Limb (tissue), 2 donors: ENCODE measurements around the gene MBD3.
"Not testable (repeated sequence)": the region's sequence is repeated elsewhere in the genome, so short reads cannot be mapped to it uniquely, and the experiment has no call there.

Experiments
- DNase-seq, 2 donors: peaks; one replicate each; pipeline ENCODE4 v3.0.0-alpha.2; 2016; ENCODE audit errors: extremely low spot score in 2 of 2

MBD3 gene, protein sequence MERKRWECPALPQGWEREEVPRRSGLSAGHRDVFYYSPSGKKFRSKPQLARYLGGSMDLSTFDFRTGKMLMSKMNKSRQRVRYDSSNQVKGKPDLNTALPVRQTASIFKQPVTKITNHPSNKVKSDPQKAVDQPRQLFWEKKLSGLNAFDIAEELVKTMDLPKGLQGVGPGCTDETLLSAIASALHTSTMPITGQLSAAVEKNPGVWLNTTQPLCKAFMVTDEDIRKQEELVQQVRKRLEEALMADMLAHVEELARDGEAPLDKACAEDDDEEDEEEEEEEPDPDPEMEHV

DNA sequence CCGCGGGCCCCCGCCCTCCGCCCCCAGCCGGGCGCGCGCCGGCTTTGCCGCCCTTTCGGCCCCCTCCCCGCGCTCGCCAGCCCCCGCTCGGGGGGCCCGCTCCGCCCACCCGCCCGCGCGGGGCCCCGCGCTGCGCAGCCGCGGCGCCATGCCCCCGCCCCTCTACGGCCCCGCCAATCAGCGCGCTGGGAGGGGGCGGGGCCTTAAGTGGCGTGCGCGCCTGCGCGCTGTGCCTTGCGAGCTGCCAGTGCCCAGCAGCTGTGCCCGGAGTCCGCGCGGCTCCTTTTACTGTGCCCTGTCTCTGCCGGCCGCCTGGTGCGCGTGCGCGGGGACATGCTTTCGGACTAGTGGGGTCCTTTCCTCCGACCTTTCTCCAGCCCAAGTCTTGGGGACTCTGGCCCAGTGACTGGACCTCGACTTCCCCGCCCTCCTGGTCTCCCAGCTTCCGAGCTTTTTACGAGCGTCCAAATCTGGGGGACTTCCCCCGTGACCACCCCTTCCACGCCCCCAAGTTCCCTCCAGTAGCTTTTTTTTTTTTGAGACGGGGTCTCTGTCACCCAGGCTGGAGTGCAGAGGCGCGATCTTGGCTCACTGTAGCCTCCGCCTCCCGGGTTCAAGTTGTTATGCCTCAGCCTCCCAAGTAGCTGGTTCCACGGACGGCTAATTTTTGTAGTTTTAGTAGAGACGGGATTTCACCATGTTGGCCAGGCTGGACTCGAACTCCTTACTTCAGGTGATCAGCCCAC, at the start of gene MBD3:
TSS of gene MBD3 (minus strand) at position 111 of the 746 bp plus-strand sequence. CDS start 234 bp downstream, outside the sequence.
- DNase-seq: peak; percentile 93 to 95

DNA sequence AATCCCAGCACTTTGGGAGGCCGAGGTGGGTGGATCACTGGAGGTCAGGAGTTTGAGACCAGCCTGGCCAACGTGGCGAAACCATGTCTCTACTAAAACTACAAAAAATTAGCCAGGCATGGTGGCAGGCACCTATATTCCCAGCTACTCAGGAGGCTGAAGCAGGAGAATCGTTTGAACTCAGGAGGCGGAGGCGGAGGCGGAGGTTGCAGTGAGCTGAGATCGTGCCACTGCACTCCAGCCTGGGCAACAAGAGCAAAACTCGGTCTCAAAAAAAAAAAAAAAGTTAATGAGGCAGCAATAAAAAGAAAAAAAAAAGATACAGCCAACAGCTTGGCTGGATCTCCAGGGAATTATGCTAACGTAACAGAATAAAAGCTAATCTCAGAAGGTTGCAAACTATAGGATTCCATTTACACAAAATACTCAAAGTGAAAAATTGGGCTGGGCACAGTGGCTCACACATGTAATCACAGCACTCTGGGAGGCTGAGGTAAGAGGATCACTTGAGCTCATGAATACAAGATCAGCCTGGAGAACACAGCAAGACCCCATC, 48.3 kb upstream of the MBD3 start:
- not testable (repeated sequence) for DNase-seq

DNA sequence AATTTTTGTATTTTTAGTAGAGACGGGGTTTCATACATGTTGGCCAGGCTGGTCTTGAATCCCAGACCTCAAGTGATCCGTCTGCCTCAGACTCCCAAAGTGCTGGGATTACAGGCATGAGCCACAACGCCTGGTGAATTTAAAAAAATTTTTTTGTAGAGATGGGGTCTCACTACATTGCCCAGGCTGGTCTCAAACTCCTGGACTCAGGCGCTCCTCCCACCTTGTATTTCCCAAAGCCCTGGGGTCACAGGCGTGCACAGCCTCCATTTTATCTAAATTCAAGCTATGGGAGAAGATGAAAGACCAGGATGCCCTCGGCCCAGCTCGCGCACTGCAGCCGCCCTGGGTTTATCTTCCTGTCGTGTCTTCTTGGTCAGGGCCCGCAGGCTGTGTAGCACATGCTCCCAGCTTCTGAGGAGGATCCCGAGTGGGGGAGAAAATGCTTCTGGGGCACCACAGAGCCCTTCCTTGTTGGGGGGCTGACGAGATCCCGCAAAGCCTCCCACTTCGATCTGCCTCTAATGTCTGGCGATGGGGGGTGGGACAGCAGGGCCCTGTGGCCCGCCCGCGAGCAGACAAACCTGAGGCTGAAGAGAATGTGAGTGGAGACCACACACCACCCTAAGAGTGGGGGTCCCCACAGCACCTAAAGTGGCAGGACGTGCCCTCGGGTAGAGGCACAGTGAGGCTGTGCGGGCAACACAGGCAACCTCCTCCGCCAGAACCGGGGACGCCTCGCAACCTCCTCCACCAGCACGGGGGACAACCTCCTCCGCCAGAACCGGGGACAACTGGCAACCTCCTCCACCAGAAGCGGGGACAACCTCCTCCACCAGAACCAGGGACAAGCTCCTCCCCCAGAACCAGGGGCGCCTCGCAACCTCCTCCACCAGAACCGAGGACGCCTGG, 43.9 kb upstream of the MBD3 start:
- DNase-seq: no peak

DNA sequence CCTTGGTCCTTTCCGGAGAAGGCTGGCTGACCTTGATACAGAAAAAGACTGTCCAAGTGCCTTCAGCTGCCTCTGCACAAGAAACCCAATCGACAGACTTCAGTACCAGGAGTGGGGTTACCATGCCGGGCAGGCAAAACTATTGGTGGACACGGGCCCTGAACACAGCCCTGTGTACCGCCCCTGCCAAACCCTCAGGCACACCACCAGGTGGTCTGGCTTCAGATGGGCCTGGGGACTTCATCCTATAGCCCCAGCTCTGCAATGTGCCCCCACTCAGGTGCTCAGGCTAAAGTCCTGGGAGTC, 42.2 kb upstream of the MBD3 start:
- DNase-seq: no peak

DNA sequence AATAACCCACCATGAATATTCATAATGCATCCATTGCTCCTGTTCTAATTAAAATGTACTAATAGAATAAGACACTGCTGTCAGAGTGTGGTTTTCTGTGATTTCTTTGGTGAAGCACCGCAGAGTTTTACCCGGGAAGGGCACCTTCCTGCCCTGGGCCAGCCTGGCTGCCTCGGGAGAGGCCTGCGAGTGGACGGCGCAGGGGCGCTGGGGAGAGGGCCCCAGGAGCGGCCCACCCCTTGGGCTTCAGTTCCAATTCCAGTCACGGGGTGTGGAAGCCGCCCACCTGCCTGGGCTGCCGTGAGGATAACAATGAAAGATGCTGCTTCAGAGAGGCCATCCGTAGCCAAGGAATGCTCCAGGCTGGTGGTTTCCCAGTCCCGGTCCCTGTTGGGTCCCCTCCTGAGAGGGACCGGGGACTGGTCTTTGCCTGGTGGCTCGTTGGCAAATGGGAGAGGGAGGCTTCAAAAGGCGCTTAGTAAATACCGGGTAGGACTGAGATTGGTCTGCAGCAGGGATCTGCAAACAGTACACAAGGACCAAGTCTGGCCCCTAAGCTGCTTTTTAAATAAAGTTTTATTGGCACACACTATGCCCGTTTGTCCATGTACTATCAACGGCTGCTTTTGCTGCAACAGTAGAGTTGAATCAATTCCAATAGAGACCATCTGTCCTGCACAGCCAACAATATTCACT, 41.7 kb upstream of the MBD3 start:
- no peak for DNase-seq

DNA sequence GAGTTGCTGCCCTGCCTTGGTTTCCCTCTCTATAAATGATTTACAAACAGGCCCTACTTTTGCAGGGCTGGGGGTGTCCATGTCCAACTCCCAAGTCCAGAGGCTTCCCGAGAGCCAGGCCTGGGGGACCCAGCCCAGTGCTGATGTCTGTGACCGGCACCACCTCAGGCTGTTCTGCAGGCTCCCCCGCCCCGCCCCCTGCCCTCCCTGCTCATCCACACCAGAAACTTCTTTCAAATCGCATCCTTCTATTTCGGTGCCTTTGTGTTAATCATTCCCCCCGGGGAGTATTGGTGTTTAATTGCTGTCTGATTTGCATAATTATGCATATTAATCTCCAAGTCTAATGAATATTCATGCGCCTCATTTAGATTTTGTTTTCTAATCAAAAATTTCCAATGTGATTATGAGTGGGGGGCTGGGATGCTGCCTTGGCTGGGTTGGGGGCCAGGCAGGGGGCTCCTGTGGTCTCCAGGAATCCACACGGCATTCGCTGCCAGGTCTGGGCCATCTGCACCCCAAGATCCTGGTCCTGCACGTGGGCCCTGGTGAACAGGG, 40.7 kb upstream of the MBD3 start:
- DNase-seq: no peak

DNA sequence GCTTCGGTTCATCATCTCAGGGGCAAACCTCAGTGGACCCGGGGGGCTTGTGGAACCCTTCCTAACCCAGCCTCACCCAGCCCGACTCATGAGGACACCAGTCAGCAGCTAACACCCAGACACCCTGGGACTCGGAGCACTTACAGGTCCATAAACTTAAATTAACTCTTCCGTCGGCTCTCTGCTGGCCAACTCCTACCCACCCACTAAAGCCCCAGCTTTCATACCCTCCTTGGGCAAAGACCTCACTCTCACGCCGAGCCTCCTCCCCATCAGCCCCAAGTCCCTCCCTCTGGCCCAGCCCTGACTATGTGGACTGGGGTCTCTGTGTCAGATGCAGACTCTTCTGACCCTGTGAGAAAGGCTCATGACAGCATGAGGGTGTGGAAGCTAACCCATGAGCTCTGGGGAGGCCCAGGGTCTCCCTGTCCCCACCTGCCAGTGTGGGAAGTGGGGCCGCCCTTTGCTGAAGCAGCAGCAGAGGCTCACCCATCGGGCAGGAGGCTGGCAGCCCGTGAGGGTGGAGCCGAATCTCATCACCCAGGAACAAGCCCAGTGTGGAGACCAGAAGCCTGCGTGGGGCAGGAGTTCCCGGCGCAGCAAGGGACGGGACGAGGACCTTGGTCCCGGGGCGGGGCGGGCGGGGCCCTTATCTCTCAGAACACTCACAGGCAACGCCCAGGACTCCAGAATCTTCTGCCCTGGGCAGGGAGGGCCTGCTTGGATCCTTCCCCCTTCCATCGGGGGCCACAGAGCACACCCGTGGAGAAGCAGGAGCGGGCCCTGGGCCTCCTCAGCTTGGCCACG, 40.0 kb upstream of the MBD3 start:
- DNase-seq: no peak

DNA sequence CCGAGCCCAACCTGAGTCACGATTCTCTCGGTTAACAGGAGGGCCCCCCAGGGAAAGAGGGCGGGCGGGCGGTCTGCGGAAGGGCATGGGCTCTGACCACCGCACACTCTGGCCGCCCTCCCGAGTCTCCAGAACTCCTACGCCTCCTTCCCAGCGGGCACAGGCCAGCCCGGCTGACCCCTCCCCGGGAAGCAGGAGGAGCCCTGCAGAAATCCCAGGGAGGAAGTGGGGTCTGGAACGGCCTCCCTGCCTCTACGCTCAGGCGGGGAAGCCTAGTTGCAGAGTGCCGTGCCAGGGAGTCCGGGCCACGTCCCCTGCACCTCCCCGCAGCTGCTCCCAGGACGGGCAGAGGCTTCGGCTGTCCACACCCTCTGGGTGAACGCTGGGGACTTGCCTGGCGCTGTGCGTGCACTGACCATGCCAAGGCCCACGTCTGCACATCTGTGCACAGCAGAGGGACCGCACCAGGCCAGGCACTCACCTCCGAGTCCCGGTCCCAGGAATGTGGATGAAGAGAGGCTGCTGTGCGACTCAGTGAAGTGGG, 39.0 kb upstream of the MBD3 start:
- DNase-seq: no peak

DNA sequence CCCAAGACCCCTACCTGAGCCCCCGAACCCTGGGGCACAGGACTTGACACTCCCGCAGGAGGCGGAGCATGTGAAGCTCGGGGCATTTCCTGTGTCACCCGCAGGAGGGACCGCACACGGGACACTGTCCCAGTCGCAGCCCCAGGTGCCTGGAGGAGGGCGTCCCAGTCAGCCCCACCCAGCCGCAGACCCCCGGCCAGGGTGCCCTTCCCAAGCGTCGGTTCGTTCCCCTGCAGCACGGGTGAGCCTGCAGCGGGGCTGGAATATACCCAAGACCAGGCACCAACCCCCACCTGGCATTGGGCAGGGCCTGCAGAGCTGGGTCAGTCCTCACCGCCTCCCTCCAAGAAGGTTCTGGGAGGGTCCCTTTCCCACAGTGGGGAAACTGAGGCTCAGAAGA, 38.1 kb upstream of the MBD3 start:
- no peak for DNase-seq

DNA sequence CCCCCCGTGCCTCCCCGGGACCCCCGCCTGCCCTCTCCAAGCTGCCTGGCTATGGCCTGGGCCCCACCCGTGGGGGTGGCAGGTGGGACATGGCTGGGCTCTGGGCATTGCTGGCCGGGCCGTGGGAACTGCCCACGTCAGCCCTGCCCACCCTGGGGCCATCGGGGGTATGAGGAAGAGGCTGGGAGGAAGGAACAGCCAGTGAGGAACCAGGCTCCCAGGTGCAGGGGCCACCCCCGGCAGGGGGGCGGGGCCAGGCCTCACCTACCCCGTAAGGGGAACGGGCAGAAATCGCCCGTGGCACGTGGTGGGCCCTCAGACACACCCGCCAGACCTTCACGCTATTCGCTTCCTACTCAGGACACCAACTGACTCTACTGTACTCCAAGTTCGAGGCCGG, 37.3 kb upstream of the MBD3 start:
- DNase-seq: no peak

DNA sequence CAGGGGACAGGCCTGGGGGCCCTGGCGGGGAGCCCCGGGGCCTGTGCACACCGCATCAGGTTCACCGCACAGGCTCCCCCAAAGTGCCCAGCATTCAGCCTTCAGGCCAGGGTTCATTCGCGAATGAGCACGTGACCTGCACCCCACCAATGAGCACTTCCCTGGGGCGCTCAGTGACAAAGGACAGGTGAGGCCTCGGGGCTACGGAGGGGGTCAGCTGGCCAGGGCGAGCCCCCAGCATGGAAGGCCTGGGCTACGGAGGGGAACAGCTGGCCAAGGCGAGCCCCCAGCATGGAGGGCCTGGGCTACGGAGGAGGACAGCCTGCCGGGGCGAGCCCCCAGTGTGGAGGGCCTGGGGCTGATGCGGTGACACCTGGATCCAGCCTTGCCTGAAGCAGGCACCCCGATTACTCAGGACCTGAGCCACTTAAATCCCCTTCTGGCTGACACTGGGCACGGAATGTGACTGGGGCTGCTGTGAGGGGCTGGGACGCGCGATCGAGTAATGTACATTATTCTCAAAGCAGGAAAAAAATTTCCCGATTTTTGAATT, 36.7 kb upstream of the MBD3 start:
- DNase-seq: no peak

DNA sequence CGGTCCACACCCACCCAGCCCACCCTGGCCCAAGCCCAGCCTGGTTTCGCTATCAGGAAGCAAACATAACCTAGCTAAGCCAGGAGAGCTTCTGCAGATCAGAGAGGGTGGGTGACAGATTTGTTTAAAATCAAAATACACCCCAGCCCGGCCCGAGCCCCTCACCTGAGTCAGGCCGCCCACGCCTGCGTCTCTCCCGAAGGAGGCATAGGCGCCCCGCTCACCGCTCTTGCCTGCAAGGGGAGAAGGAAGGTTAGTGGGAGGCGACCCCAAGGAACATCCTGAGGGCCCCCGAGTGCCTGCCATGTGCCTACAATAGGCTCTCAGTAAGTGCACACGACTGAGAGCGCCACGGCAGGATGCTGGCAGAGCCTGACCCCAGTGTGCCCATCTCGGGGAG, 34.5 kb upstream of the MBD3 start:
- no peak for DNase-seq

DNA sequence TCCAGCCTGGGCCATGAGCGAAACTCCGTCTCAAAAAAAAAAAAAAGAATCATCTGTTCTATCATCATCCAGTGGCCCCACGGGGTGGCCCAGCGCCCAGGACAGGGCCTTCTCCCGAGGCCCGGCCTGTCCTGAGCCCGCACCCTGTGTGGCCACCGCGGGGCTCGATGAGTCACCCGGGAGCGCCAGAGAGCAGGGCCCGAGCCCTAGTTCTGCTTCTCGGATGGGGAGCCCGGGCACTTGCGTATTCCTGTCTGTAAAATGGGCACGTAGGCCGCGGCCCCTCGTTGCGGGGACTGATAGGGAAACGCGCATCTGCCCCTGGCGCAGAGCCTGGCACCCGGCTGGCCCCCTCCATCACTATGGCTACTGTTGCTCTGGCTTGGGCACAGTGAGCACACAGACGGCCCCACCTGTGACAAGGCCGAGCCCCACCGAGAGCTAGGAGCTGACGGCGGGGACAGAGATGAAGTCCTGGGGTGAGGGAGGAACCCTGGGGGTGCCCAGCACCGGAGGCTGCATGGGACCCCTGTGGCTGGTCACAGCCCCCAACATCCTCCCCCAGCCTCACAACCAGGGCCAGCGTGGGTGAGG, 33.8 kb upstream of the MBD3 start:
- no peak for DNase-seq

DNA sequence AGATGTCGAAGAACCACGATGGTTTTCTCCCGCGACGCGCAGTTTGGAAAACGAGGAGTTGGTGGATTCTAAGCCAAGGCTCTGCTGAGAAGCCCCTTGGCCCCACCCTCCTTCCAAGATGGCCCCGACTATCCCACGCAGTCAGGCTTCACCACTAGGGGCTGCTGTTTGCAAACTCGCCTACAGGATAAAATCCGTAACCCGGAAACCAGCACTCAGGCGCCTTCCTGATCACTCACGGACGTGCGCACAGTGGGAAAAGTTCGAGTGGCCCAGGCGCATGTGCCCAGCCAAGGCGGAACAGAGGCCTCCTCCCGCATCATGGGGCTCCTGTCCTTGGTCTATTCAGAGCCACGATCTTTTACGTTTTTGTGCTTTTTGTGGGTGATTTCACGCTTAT, 31.8 kb upstream of the MBD3 start:
- DNase-seq: peak; percentile 6 to 67

DNA sequence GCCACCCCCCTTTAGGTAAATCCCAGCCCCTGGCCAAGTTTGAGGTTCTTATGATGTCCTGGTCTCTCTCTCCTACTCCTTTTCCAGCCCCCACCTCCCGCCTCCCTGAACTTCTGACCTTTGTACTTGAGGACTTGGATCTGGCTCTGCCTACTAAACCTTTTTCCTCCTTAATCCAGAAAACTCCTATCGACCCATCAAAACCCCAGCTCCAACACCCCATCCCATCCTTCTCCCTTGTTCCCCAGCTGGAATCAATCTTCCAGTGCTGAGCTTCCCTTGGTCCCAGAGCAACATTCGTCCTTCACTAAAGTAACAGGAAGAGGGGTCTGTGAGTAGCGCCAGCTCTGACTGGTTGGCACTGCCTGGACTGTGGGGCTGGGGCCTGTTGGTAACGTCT, 29.9 kb upstream of the MBD3 start:
- no peak for DNase-seq

DNA sequence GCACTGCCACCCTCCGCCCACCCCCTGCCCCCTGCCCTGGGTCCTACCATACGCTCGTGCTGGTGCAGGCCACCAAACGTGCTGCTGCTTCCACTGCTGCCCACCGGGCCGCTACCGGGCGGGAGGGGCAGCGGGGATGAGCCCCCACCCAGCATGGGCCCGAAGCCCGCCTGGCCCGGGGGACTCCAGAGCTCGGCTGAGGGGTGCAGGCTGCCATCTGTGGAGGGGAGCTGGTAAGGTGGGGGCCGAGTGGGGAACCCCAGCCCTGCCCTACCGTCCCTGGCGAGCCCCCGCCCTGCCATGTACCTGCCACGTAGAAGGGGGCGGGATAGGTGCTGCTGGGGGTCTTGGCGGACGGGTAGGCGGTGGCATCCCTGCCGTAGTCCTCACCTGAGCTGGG, 29.3 kb upstream of the MBD3 start:
- no peak for DNase-seq

DNA sequence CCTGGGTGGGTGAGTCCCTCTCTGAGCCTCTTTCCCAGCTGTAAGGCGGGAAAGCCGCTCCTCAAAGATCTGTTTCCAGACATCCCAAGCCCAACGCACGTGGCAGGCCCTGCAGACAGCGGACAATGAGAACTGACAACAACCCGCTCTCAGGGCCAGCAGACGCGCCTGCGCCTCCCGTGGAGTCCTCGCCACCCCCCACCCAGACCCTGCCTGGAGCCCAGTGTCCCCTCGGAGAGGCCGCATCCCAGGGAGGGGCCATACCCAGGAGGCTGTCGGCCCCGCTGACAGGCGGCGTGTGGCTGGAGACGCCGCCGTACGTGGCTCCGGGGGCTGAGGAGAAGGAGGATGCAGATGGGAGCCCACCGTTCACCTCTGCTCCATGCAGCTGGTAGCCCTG, 28.9 kb upstream of the MBD3 start:
- DNase-seq: no peak

DNA sequence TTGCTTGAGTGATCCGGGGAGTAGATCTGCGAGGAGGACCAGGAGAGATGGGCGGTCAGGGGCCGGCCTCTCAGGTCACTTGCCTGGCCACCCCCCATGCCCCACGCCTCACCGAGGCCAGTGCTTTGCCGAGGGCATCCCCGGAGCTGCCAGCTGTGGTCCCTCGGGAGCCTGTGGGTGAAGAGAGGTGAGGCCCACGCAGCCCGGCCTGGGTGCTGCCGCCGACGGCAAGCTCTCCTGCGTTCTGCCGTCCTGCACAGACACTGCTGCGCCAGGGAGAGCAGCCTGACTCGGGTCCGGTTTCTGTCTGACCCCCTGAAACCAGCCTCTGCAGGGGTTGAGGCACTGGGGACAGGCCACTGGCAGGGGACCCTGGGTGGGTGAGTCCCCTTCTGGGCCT, 28.4 kb upstream of the MBD3 start:
- DNase-seq: no peak

DNA sequence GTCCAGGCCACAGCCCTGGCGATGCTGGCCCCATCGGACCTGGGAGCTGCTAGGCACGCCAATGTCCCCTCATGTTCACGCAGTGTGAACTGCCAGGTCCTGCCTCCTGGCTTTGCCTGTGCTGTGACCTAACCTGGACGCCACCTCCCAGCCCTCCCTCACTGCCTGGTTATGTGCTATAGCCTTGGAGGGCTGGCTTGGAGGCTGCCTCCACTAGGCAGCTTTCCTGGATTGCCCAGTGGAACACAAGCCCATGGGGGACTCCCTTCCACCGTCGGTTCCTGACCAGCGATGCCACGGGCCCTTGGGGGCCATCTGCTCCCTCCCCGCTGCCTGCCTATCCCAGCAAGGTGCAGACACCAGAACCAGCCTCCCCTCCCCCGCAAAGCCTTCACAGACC, 27.8 kb upstream of the MBD3 start:
- no peak for DNase-seq
